Measurements from ENCODE around the gene TTC38.

The TTC38 gene

DNA sequence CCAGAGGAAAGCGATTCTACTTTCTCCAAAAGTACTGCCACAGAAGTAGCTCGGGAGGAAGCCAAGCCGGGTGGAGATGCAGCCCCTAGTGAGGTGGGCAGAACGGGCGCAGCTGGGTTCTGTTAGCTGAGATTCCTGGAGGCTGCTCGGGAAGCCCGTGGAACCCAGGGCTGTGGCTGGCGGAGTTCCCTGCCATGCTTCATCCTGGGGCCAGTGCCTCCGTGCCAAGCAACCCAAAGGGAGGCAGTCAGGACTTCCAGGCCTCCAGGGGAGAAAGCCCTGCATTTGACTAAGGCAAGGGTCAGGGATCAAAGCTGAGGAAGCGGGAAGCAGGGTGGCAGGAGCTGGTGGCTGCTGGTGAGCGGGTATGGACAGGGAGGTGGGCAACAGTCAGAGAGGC is 61.0 kb downstream of the TTC38 start:
- no peak for DNase-seq (ENCODE audit: low read depth)
- H3K4me3 ChIP-seq (ENCODE audit: low read depth, low read length), result no peak overlapping the region
- TF ChIP-seq, protein P1, sequence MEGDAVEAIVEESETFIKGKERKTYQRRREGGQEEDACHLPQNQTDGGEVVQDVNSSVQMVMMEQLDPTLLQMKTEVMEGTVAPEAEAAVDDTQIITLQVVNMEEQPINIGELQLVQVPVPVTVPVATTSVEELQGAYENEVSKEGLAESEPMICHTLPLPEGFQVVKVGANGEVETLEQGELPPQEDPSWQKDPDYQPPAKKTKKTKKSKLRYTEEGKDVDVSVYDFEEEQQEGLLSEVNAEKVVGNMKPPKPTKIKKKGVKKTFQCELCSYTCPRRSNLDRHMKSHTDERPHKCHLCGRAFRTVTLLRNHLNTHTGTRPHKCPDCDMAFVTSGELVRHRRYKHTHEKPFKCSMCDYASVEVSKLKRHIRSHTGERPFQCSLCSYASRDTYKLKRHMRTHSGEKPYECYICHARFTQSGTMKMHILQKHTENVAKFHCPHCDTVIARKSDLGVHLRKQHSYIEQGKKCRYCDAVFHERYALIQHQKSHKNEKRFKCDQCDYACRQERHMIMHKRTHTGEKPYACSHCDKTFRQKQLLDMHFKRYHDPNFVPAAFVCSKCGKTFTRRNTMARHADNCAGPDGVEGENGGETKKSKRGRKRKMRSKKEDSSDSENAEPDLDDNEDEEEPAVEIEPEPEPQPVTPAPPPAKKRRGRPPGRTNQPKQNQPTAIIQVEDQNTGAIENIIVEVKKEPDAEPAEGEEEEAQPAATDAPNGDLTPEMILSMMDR (IDR thresholded peaks at IDR 0.05; ENCODE audit: control insufficient read depth, extremely low read depth, insufficient read depth), result no peak

DNA sequence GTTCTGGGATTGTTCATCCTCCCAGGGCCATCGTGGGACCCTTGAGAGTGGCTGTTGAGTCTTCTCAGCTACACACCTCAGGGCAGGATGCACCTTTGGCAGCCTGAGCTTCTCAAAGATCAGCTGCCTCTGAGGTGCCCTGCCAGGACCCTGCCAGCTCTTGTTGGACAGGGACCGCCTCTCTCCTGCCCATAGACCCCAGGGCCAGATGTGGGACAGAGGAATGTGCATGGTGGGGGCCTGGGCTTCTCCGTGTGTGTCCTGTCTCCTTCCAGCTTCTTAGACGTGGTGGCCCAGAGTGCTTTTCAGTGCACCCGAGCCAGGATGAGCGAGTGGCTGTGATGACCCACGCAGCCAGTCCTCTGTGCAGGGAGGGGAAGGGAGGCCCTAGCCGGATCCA is 61.8 kb downstream of the TTC38 start:
- TF ChIP-seq, protein P1 (IDR thresholded peaks at IDR 0.05; ENCODE audit: control insufficient read depth, extremely low read depth, insufficient read depth), result no peak
- H3K4me3 ChIP-seq (ENCODE audit: low read depth, low read length), result no peak overlapping the region
- DNase-seq (ENCODE audit: low read depth), result no peak

DNA sequence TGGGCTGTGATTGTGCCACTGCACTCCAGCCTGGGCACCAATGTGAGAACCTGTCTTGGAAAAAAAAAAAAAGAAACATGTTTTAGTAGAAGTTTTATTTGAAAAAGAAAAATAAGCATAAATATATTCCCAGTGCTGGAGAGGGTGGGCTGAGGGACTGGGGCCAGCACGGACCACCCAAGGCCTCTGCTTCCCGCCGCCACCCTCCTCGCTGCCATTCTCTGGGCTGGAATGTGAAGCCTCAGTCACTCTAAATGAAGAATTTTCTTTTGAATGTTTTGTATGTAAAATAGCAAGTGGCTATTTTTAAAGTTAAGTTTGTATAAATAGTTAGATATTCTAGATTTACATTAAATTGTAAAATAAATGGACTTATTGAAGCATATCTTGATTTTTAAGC is 62.6 kb downstream of the TTC38 start:
- TF ChIP-seq, protein P1 (IDR thresholded peaks at IDR 0.05; ENCODE audit: control insufficient read depth, extremely low read depth, insufficient read depth), result no peak
- no peak for DNase-seq (ENCODE audit: low read depth)
- H3K4me3 ChIP-seq (ENCODE audit: low read depth, low read length), result no peak overlapping the region

DNA sequence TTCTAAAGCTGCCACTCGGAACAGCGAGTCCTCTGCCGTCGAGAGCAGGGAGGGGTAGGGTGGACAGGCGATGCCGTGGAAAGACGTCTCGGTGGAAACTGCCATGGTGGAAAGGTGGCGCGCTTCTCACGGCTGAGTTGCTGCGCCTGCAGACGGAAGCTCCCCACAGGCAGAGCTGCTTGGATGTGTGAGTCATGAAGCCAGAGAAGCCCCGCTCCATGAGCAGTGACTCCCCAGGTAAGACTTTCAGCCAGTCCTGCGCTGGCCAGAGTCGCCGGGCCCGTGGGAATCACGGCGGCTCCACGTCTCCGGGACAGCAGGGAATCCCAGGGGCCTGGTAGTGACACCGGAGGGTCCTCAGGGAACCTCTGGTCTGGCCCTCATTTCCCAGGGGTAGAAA is 63.7 kb downstream of the TTC38 start:
- no peak overlapping the region for H3K4me3 ChIP-seq (ENCODE audit: low read depth, low read length)
- no peak for DNase-seq (ENCODE audit: low read depth)
- TF ChIP-seq, protein P1 (IDR thresholded peaks at IDR 0.05; ENCODE audit: control insufficient read depth, extremely low read depth, insufficient read depth), result no peak

DNA sequence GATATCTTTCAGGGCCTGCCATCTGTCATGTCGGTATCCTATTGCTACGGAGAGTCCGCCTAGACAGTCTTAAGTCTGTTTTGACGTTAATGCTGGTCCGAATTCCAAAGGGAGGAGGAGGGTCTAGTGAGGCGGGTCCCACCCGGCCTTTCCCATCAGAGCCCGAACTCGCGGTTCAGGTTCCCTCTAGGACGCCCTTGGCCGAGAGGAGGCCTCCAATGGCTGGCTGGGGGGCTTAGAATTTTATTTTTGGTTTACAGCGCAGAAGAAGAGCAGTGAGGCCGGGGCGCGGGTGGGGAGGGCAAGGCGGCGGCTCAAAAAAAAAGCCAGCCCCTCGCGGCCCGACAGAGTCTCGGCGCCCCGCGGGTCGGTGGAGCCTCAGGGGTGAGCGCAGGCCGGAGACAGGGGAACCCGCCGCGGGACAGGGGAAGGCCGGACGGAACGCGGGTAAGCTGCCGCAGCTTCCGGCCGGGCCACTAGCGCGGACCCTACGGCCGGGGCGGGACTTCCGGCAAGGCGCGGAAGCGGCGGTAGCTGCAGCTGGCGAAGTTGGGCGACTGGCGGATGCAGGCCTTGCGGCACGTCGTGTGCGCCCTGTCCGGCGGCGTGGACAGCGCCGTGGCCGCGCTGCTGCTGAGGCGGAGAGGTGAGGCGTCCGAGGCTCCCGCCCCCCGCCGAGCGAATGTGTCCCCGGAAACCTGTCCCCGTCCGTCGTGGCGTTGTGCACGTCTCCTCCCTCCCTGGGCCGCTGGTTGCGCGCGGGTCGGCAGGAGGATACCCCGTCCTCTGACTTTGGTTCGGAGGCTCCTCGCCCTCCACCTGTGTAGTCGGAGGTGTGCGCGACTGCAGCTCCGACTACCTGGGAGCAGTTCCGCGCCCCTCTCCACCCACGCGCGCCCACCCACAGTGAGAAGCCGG is 67.7 kb downstream of the TTC38 start, which contains the start of gene TRMU:
TRMU (plus strand) TSS at position 514 of the 918 bp plus-strand sequence; CDS start at position 565, 51 bp downstream.
- DNase-seq (ENCODE audit: low read depth), result peak; percentile 58
- TF ChIP-seq, protein P1 (IDR thresholded peaks at IDR 0.05; ENCODE audit: control insufficient read depth, extremely low read depth, insufficient read depth), result no peak
- peak within 1 kb of the TSS; percentile 94 for H3K4me3 ChIP-seq (ENCODE audit: low read depth, low read length)

DNA sequence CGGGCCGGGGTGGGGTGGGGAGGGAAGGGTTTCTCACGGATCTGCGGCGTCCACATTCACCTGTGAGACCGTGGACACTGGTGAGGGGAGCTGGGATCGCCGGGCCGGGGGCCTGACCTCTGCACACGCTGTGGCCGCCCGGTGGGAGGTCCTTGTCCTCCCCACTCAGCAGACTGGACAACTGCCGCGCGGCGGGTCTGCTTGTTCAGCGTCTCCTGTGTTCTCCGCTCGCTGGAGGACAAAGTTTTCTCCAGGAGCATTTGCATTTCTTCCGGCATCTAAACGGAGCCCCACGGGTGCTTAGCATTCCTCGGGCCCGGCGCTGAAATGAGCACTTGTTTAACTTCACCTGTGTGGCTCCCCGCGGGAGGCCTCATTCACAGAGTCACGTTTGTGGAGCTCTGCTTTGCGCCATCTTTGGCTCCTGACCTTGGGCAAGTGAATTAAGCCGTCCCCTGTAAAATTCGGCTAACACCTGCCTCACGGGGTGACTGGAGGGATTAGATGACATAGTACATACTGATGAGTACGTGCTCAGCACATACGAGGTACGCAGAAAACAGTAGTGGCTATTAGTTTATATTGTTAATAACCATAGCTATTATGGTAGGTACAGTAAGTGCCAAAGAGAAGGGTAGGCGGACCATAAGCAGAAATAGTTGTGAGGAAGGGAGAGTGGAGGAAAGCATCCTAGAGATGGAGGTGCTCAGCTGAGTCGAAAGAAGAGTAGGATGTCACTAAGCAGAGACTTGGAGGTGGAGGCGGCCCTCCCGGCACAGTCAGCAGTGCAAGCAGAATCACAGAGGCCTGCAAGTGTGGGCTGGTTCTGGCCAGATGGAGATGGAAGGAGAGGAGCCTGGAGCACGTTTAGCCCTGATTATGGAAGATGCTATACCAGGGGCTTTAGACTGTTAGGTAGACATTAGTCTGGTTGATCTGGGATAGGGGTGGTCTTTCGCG is 68.6 kb downstream of the TTC38 start:
- TF ChIP-seq, protein P1 (IDR thresholded peaks at IDR 0.05; ENCODE audit: control insufficient read depth, extremely low read depth, insufficient read depth), result no peak
- peak overlapping the region; percentile 94 for H3K4me3 ChIP-seq (ENCODE audit: low read depth, low read length)
- DNase-seq (ENCODE audit: low read depth), result no peak
